Ecto neural progenitor cell (in vitro differentiated cells): Measurements from ENCODE around the gene GTSE1.
A peak's percentile ranks its signal among the peaks of the same experiment; 100 is the strongest.

Experiments used
- DNase-seq: peaks from one replicate; pipeline ENCODE4 v3.0.0-alpha.2; 2018; ENCODE audit warnings: low spot score

GTSE1 gene

GRCh38 chr22:46352276-46352675 is 55.6 kb downstream of the GTSE1 start:
- no peak for DNase-seq

- no peak for DNase-seq
Measured at GRCh38 chr22:46352691-46353386, 56.2 kb downstream of the GTSE1 start.

GRCh38 chr22:46353483-46354105 is 56.9 kb downstream of the GTSE1 start:
- no peak for DNase-seq

GRCh38 chr22:46354176-46354992 is 57.7 kb downstream of the GTSE1 start:
- no peak for DNase-seq

- DNase-seq = no peak
Measured at GRCh38 chr22:46354993-46355305, 58.3 kb downstream of the GTSE1 start.

- DNase-seq = peak; percentile 86
Measured at GRCh38 chr22:46355369-46355995, 58.8 kb downstream of the GTSE1 start.

- no peak for DNase-seq
Measured at GRCh38 chr22:46355996-46356471, 59.4 kb downstream of the GTSE1 start.

GRCh38 chr22:46356496-46357480 is 60.1 kb downstream of the GTSE1 start:
- DNase-seq = no peak

GRCh38 chr22:46357711-46358520 is 61.2 kb downstream of the GTSE1 start:
- DNase-seq = no peak

- no peak for DNase-seq
Measured at GRCh38 chr22:46358766-46359165, 62.1 kb downstream of the GTSE1 start.

GRCh38 chr22:46359362-46359761 is 62.7 kb downstream of the GTSE1 start:
- DNase-seq = no peak

GRCh38 chr22:46360097-46360496 is 63.4 kb downstream of the GTSE1 start:
- no peak for DNase-seq

- DNase-seq = no peak
Measured at GRCh38 chr22:46360891-46361290, 64.2 kb downstream of the GTSE1 start.

GRCh38 chr22:46361826-46362202 is 65.1 kb downstream of the GTSE1 start:
- no peak for DNase-seq

- no peak for DNase-seq
Measured at GRCh38 chr22:46362203-46362933, 65.7 kb downstream of the GTSE1 start.

- no peak for DNase-seq
Measured at GRCh38 chr22:46362934-46363515, 66.4 kb downstream of the GTSE1 start.

GRCh38 chr22:46363611-46364321 is 67.1 kb downstream of the GTSE1 start:
- no peak for DNase-seq

- no peak for DNase-seq
Measured at GRCh38 chr22:46364341-46365165, 67.9 kb downstream of the GTSE1 start.
